ENCODE measurements around the gene LHFPL2.

Gene LHFPL2

DNA sequence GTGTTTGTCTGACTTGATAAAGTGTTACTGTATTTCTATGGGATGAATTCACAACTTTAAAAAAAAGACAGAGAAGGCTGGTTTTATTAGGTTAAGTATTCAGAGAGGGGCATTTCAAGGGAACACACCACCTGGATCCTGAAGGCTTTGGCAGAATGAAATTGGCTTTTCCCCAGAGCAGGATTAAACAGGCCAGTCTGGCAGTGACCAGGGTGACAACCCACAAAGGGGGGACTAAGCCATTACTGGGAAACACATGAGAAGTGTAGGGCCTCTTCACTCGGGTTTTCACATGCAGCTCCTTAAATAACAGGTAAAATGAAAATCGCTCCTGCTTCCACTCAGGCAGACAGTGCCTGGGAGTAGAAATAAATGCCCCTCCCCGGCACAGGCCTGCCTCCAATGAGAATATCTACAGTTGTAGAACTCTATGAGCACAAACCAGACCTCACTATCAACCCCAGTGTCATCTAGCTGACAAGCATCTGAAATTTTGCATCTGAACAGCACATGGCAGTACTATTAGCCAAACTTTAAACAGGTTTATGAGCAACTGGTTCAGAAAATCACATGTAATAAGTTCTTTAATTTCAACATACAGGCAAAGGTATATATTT, 85.8 kb downstream of the LHFPL2 start:
- no peak for TF ChIP-seq POLR2A (IDR thresholded peaks at IDR 0.05; ENCODE audit: low read depth, low read length)
- DNase-seq (ENCODE audit: insufficient read length, low spot score) (no peak), FAIRE-seq (no peak)

- FAIRE-seq (no peak), DNase-seq (ENCODE audit: insufficient read length, low spot score) (no peak)
- no peak for TF ChIP-seq POLR2A (IDR thresholded peaks at IDR 0.05; ENCODE audit: low read depth, low read length)
These were observed 86.6 kb downstream of the LHFPL2 start for GRCh38 chr5:78562001-78562400.

DNA sequence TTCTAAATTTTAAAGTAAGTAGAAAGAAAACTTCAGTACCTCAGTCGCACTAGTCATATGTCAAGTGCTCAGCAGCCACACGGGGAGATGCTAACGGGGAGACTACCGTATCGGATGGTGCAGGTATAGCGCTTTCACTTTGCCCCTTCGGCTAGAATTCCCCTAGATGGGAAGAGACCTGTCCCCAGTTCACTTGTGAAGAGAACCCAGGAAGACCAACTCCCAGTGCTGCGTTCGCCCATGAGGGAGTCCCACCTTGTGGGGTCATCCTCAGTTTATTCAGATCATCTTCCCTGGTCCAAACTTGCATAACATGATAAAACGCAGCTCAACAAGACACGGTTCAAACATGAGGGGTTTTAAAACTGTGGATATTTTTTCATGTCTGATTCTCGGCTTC, 87.3 kb downstream of the LHFPL2 start:
- no peak for TF ChIP-seq POLR2A (IDR thresholded peaks at IDR 0.05; ENCODE audit: low read depth, low read length)
- no peak for FAIRE-seq
- DNase-seq (ENCODE audit: insufficient read length, low spot score): no peak

DNA sequence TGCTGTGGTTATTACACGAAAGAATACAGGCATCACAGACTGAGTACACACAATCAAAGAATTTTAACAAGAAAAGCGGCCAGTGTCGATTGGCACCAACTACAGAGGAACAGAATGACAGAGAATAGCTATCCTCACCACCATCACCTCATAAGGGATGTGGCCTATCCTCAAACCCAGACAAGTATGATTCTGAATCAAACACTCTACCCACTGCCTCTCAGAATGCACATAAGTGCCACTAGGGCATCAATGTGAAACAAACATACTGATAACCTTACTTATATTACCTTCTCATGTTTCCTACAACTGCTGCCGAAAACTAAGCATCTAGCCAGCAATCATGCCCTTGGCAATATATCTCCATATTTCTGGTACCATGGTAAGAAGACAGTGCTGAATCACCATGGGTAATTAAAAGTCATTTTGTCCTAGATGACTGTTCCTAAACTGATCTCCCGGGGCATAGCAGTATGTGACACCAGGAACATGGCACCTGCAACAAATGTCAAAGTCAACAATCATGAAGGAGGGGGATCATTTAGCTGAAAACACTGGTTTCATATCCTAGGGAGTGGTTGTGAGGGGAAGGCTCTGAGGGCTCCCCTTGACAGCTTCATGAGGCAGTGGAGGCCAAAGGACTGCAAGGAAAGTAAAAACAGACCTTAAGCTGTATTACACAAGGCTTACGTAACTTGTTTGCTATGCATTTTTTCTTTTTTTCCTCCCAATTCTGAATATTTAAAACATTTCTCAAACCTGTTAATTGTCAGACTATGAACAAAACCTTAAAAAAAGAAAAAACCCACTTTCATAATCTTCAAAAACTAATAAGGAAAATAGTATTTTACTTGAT, 88.3 kb downstream of the LHFPL2 start:
- DNase-seq (ENCODE audit: insufficient read length, low spot score): no peak
- TF ChIP-seq POLR2A (IDR thresholded peaks at IDR 0.05; ENCODE audit: low read depth, low read length): no peak
- FAIRE-seq: no peak

DNA sequence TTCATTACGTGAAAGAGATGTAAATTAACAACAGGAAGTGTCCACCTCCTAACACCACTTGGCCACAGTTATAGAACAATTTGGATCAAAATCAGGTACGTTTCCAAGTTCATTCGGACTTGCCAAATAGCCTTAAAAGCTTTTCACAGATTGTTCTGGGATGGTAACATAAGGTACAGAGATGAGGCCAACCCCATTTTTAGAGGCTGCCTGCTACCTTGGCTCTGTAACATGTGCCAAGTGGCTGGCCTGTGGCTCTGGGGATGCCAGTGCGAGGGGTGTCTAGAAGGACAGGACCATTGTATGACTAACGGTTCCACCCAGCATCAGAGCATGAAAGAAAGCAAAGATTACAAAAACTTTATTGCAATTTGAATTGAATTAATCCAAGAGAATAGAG, 91.0 kb downstream of the LHFPL2 start:
- no peak for TF ChIP-seq POLR2A (IDR thresholded peaks at IDR 0.05; ENCODE audit: low read depth, low read length)
- FAIRE-seq: no peak
- DNase-seq (ENCODE audit: insufficient read length, low spot score): no peak

DNA sequence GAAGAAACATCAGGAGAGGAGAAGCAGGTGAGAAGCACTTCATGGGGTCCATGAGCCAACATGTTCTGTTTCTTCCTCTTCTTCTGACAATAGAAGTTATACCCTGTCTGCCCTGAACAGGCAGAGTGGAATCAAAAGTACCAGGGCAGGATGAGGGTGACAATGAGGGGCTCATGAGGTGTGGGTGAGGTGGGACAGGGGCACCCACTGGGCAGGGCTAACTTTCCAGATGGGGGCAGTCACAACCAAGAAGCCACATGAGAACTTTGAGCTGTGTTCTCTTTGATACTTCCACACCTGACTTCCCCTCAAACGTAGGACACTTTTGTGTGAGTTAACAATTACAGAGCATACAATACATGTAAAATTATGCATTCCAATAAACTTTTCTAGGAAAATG, 92.7 kb downstream of the LHFPL2 start:
- no peak for DNase-seq (ENCODE audit: insufficient read length, low spot score)
- TF ChIP-seq POLR2A (IDR thresholded peaks at IDR 0.05; ENCODE audit: low read depth, low read length): no peak
- no peak for FAIRE-seq

GRCh38 chr5:78554670-78555069, 93.9 kb downstream of the LHFPL2 start:
- FAIRE-seq: no peak
- TF ChIP-seq POLR2A (IDR thresholded peaks at IDR 0.05; ENCODE audit: low read depth, low read length): no peak

DNA sequence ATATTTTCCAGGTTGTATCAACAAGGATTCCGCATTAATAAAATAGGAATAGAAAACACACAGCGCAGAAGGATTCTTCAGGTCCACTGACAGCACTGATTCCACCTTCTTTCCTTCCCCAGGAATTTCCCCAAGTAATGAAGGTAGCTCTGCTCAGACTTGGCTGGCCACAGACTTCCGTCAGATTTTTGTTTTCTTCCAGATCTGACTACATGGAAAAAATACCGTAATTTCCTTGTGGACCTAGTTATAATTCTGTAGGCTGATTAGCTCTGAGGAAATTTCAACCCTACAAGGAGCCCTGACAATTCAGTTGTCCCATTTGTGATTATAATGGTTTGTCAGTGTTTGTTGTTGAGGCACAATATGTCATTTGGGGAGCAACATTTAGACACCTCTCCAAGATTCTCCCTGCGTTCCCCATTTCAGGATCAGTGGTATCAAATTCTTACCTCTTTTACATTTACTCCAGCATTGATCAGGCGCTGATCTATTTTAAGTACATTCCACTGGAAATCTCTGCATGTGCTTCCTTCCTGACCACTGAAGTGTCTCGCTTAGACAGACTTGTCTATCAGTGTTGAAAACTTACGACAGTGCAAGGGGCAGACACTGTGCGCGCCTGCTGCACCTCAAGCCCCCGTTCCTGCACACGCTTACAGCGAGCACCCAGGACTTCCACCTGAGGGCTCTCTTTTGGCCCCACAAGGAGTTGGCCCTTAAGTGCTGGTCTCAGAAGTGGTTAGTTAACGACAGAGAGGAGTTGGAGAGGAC, 94.8 kb downstream of the LHFPL2 start:
- TF ChIP-seq POLR2A (IDR thresholded peaks at IDR 0.05; ENCODE audit: low read depth, low read length): no peak
- FAIRE-seq: no peak
- no peak for DNase-seq (ENCODE audit: insufficient read length, low spot score)

More at GRCh38 chr5:78554670-78555069, 93.9 kb downstream of the LHFPL2 start:
- no peak for DNase-seq (ENCODE audit: insufficient read length, low spot score)

GRCh38 chr5:78552729-78553342, 95.7 kb downstream of the LHFPL2 start:
- no peak for DNase-seq (ENCODE audit: insufficient read length, low spot score)
- no peak for FAIRE-seq
- no peak for TF ChIP-seq POLR2A (IDR thresholded peaks at IDR 0.05; ENCODE audit: low read depth, low read length)

- TF ChIP-seq POLR2A (IDR thresholded peaks at IDR 0.05; ENCODE audit: low read depth, low read length): no peak
- no peak for FAIRE-seq
These were observed 97.7 kb downstream of the LHFPL2 start for GRCh38 chr5:78550891-78551290.

GRCh38 chr5:78549043-78549442, 99.5 kb downstream of the LHFPL2 start:
- FAIRE-seq: no peak
- TF ChIP-seq POLR2A (IDR thresholded peaks at IDR 0.05; ENCODE audit: low read depth, low read length): no peak
- DNase-seq (ENCODE audit: insufficient read length, low spot score): no peak

More at GRCh38 chr5:78550891-78551290, 97.7 kb downstream of the LHFPL2 start:
- DNase-seq (ENCODE audit: insufficient read length, low spot score): no peak

DNA sequence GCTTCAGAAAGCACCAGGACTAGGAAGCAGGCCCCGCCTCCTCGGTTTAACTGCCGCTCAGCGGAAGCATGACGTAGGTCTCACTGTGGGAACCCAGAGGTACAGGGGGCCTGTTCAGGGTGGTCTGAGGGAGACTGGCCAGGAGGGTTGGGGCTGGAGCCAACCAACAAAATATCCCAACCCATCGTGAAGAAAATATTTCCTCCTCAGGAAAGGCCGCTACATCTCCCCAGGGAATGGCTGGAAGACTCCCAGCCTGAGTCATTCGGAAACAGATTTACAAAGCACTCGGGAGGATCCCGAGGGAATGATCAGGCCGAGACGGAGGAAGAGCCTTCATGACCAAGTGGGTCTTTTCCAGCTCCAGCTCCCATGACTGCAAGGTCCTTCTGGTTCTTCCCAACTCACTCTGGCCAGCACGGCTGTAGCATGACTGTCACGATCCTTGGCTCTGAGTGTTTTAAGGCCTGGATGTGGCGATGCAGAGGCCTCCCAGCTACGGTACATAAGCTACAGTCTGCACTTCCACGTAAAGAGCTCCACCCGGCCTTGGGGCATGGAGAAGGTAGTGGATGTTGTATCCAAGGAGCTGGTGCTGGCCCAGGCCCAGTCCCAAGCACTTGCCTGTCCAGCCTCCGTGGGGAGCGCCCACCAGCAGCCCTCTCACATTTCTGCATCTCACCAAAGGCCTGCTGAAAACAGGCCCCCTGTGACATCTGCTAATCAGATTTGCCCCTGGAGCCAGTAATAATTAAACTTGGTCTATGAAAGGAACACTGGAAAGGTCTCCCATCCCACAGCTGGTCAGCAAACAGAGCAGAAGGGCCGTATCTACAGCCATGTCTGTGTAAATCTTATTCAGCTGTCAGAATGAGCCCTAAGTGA, 100.6 kb downstream of the LHFPL2 start:
- DNase-seq (ENCODE audit: insufficient read length, low spot score) (no peak), FAIRE-seq (no peak)

DNA sequence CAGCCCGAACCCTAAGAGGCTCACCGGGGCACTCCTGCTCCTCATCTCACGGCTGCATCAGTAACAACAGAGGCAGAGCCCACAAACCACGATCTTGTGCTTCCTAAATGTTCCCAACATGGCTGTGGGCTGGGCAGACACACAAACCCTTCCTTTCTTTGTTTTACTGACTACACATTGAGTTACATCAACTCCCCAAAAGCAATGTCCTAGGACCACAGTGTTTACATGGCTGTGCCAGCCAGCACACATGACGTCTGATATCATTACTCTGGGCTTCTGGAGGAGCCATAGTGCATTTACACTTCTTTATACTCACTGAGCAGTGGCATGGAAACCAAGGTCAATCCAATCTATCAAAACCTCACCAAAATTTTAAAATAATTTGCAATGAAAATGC, 101.4 kb downstream of the LHFPL2 start:
- DNase-seq (ENCODE audit: insufficient read length, low spot score) (no peak), FAIRE-seq (no peak)
- no peak for TF ChIP-seq POLR2A (IDR thresholded peaks at IDR 0.05; ENCODE audit: low read depth, low read length)

More for the DNA sequence above, 100.6 kb downstream of the LHFPL2 start:
- no peak for TF ChIP-seq POLR2A (IDR thresholded peaks at IDR 0.05; ENCODE audit: low read depth, low read length)
